HepG2 (cell line): ENCODE results near the gene FAM174C. TPM values are rescaled to one million over a fixed set of nuclear protein-coding genes. Genes with fewer than 3 reads are reported as not detected.

Experiments used
- BCL3 ChIP-seq: sonication (generic); formaldehyde crosslinking; IDR thresholded peaks from 2 replicates; pipeline ENCODE4 v1.5.1; 2020; ENCODE audit warnings: mild to moderate bottlenecking, missing genetic modification reagents, moderate library complexity
- EP300 ChIP-seq, 3 experiments: sonication (generic) in 1 of 3; formaldehyde crosslinking in 1 of 3; IDR thresholded peaks; 2 replicates each; pipeline versions ENCODE4 v1.5.1 to v1.6.1; 2011 to 2020; ENCODE audit warnings: low read depth in 2 of 3, low read length in 2 of 3, borderline replicate concordance in 1 of 3, improper control_type of control experiment in 1 of 3, mild to moderate bottlenecking in 1 of 3, missing genetic modification reagents in 1 of 3, moderate library complexity in 1 of 3
- ERF ChIP-seq: IDR thresholded peaks from 2 replicates; pipeline ENCODE4 v1.6.1; 2018; ENCODE audit warnings: missing biosample characterization, missing genetic modification reagents
- HES4 ChIP-seq: sonication (generic); formaldehyde crosslinking; IDR thresholded peaks from 2 replicates; pipeline ENCODE4 v1.9.0; 2021; ENCODE audit warnings: mild to moderate bottlenecking, missing genetic modification reagents, borderline replicate concordance
- PPARG ChIP-seq: conservative IDR thresholded peaks from 2 replicates; pipeline ENCODE4 v1.6.1; 2016; ENCODE audit warnings: missing biosample characterization, missing genetic modification reagents
- RBFOX2 ChIP-seq: fragments of 200-400 bp; formaldehyde crosslinking; IDR thresholded peaks from 2 replicates; pipeline ENCODE4 v1.6.1; 2017; ENCODE audit warnings: low read depth, mild to moderate bottlenecking, low read length
- SPEN ChIP-seq: sonication (generic); formaldehyde crosslinking; IDR thresholded peaks from 2 replicates; pipeline ENCODE4 v1.5.1; 2020; ENCODE audit warnings: low read depth, mild to moderate bottlenecking, missing genetic modification reagents
- THYN1 ChIP-seq: sonication (generic); formaldehyde crosslinking; IDR thresholded peaks from 2 replicates; pipeline ENCODE4 v1.8.1; 2023; ENCODE audit warnings: low read depth, mild to moderate bottlenecking, moderate library complexity, missing genetic modification reagents, borderline replicate concordance
- ZNF24 ChIP-seq: fragments of 450-650 bp; IDR thresholded peaks from 2 replicates; pipeline ENCODE4 v1.6.1; 2017; ENCODE audit warnings: antibody characterized with exemption, mild to moderate bottlenecking
- ZNF337 ChIP-seq: sonication (generic); formaldehyde crosslinking; IDR thresholded peaks from 2 replicates; pipeline ENCODE4 v1.5.1; 2020; ENCODE audit warnings: missing genetic modification reagents, low read depth, mild to moderate bottlenecking, borderline replicate concordance
- ZNF547 ChIP-seq: sonication (generic); formaldehyde crosslinking; IDR thresholded peaks from 2 replicates; pipeline ENCODE4 v1.5.1; 2020; ENCODE audit warnings: mild to moderate bottlenecking, missing genetic modification reagents
- ZNF609 ChIP-seq: sonication (generic); formaldehyde crosslinking; IDR thresholded peaks from 2 replicates; pipeline ENCODE4 v1.4.0; 2020; ENCODE audit warnings: mild to moderate bottlenecking, missing genetic modification reagents, borderline replicate concordance
- ZNF674 ChIP-seq: sonication (generic); formaldehyde crosslinking; IDR thresholded peaks from 2 replicates; pipeline ENCODE4 v1.5.0; 2020; ENCODE audit warnings: low read depth, mild to moderate bottlenecking, missing genetic modification reagents
- ZNF766 ChIP-seq: sonication (generic); formaldehyde crosslinking; IDR thresholded peaks from 2 replicates; pipeline ENCODE4 v1.5.0; 2020; ENCODE audit warnings: missing genetic modification reagents, borderline replicate concordance
- polyA plus RNA-seq, 8 experiments: library from polyadenylated mRNA; depleted of rRNA in 3 of 8; stranded (reverse) in 7 of 8; unstranded in 1 of 8; fragments of >200 nt; fragmentation: Illumina TruSeq in 4 of 8; extraction: Trizol in 4 of 8; gene quantifications; 2 replicates each; pipeline versions ENCODE4 v1.2.1 to v1.2.3, GENCODE V29; 2011 to 2016; ENCODE audit warnings: low read depth in 4 of 8, missing spikeins in 1 of 8, mixed read lengths in 1 of 8; ENCODE audit not compliant: insufficient read depth in 1 of 8
- total RNA-seq, 5 experiments: library from RNA; depleted of rRNA; stranded (reverse); fragments of >200 nt; fragmentation: Illumina TruSeq; extraction: Trizol; gene quantifications; 2 replicates each; pipeline ENCODE4 v1.2.3, GENCODE V29; 2016; ENCODE audit warnings: low read depth in 1 of 5
- TF ChIP-seq, protein P1 (sequence below), 2 experiments: sonication (generic) in 1 of 2; formaldehyde crosslinking in 1 of 2; IDR thresholded peaks; 2 replicates each; pipeline versions ENCODE4 v1.4.0 to v1.6.1; 2018 to 2020; ENCODE audit warnings: missing genetic modification reagents in 2 of 2, borderline replicate concordance in 1 of 2, low read depth in 1 of 2, mild to moderate bottlenecking in 1 of 2, missing biosample characterization in 1 of 2
- TF ChIP-seq, protein P2 (sequence below): sonication (generic); formaldehyde crosslinking; conservative IDR thresholded peaks from 2 replicates; pipeline ENCODE4 v1.8.1; 2023; ENCODE audit warnings: missing genetic modification reagents

FAM174C gene
- total and polyA plus RNA-seq, 2 of the 13 experiments (the other 11 are each of a cell fraction or from before 2014, with no cell fraction given) = 19.5 to 31.3 TPM

- TF ChIP-seq ZNF766 (no peak), PPARG (CRISPR knock-in tag) (no peak), ZNF547 (peak; percentile 66; the same call in 1 of the 2 replicates), HES4 (CRISPR knock-in tag) (0 out of 2 replicates have a peak, but pooled peaks have one; percentile 30), BCL3 (CRISPR knock-in tag) (peak; percentile 48; the same call in 1 of the 2 replicates), EP300 (IDR thresholded peaks at IDR 0.05; ENCODE audit: low read depth in 2 of 2, low read length in 2 of 2) (no peak), EP300 (CRISPR knock-in tag; IDR thresholded peaks at IDR 0.05; ENCODE audit: borderline replicate concordance) (no peak), ZNF609 (CRISPR knock-in tag) (no peak), ERF (CRISPR knock-in tag) (no peak), ZNF674 (CRISPR knock-in tag) (no peak), ZNF337 (CRISPR knock-in tag) (no peak), THYN1 (CRISPR knock-in tag) (no peak), SPEN (CRISPR knock-in tag) (peak; percentile 39; the same call in 1 of the 2 replicates), ZNF24 (no peak), RBFOX2 (peak; percentile 50; the same call in 1 of the 2 replicates)
- TF ChIP-seq, protein P1, sequence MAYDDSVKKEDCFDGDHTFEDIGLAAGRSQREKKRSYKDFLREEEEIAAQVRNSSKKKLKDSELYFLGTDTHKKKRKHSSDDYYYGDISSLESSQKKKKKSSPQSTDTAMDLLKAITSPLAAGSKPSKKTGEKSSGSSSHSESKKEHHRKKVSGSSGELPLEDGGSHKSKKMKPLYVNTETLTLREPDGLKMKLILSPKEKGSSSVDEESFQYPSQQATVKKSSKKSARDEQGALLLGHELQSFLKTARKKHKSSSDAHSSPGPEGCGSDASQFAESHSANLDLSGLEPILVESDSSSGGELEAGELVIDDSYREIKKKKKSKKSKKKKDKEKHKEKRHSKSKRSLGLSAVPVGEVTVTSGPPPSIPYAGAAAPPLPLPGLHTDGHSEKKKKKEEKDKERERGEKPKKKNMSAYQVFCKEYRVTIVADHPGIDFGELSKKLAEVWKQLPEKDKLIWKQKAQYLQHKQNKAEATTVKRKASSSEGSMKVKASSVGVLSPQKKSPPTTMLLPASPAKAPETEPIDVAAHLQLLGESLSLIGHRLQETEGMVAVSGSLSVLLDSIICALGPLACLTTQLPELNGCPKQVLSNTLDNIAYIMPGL (CRISPR knock-in tag; IDR thresholded peaks at IDR 0.05; ENCODE audit: borderline replicate concordance in 1 of 2, low read depth in 1 of 2) = peak in 1 of 2 experiments; percentile 2; a peak in 1 of 4 replicates
- TF ChIP-seq, protein P2, sequence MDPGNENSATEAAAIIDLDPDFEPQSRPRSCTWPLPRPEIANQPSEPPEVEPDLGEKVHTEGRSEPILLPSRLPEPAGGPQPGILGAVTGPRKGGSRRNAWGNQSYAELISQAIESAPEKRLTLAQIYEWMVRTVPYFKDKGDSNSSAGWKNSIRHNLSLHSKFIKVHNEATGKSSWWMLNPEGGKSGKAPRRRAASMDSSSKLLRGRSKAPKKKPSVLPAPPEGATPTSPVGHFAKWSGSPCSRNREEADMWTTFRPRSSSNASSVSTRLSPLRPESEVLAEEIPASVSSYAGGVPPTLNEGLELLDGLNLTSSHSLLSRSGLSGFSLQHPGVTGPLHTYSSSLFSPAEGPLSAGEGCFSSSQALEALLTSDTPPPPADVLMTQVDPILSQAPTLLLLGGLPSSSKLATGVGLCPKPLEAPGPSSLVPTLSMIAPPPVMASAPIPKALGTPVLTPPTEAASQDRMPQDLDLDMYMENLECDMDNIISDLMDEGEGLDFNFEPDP = no peak
Observed at GRCh38 chr19:1287354-1288225, 12.3 kb downstream of the FAM174C start (continued).
